ENCODE data around the gene DPEP1. TPM values are rescaled to one million over a fixed set of nuclear protein-coding genes. Genes with fewer than 3 reads are reported as not detected.

Gene DPEP1
- total RNA-seq, 1 experiment from 2014 or later: 13.6 TPM

DNA sequence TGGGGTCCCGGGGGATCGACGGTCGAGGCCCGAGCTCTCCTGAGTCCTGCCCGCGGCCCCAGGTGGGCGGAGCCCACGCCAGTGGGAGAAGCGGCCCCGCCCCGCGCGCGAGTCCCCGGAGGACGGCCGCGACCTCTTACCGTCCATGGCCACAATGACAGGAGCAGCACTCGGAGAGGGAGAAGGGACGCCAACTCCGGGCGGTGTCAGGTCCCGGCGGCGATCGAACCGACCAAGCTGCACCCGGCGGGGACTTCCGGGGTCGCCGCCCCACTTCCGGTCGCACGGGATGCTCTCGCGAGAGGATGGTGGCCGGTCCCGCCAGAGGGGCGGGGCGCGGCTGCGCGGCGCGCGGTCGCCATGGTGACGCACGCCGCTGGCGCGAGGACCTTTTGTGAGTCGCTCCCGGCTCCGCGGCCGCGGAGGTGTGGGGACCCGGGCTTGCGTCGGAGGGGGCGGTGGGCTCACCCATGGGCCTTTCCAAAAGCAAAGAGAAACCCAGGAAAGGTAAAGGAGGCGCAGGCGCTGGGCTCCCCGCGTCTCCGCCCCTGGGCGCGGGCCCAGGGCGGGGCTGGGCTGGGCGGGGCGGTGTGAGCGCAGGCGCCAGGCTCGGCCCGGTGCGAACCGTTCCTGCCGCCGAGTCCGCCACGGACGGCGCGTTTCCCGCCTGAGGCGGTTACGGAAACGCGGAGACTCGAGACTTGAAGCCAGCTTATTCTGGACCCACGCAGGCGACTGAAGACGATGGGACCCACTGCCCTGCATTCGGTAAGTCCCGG, 44.2 kb downstream of the DPEP1 start, which contains the start of the genes CHMP1A and SPATA33 (continued):
- TF ChIP-seq, protein P1, sequence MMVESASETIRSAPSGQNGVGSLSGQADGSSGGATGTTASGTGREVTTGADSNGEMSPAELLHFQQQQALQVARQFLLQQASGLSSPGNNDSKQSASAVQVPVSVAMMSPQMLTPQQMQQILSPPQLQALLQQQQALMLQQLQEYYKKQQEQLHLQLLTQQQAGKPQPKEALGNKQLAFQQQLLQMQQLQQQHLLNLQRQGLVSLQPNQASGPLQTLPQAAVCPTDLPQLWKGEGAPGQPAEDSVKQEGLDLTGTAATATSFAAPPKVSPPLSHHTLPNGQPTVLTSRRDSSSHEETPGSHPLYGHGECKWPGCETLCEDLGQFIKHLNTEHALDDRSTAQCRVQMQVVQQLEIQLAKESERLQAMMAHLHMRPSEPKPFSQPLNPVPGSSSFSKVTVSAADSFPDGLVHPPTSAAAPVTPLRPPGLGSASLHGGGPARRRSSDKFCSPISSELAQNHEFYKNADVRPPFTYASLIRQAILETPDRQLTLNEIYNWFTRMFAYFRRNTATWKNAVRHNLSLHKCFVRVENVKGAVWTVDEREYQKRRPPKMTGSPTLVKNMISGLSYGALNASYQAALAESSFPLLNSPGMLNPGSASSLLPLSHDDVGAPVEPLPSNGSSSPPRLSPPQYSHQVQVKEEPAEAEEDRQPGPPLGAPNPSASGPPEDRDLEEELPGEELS (CRISPR knock-in tag; IDR thresholded peaks at IDR 0.05): peak; percentile 74; the same call in 1 of the 2 replicates
- TF ChIP-seq MYBL2 (CRISPR knock-in tag; IDR thresholded peaks at IDR 0.05) (0 out of 2 replicates have a peak, but pooled peaks have one; percentile 29), JUN (CRISPR knock-in tag; IDR thresholded peaks at IDR 0.05) (peak; percentile 77; the same call in 1 of the 2 replicates)

DNA sequence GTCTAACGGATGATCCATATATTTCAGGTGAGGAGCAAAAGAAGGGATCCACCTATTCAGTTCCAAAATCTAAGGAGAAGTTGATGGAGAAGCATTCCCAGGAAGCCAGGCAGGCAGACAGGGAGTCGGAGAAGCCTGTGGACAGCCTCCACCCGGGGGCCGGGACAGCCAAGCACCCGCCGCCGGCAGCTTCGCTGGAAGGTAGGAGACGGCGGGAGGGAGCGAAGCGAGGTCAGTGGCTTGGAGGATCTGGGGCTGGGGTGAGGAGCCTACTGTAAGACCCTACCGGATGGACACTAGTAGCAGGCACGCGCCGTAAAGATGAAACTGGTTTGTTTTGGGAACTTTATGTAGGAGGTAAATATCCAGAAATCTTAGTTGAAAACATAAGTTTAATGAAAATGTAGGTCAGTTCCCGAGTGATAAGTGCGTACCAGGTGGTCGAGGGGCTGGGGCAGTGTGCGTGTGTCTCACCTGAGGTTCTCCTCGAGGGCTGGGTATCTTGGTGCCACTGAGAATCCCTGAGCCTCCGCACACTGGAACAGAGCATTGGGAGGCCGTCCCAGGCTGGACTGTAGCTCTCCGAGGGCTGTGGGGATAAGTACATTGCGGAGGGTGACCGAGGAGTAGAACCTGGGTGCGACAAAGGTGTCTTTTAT, 44.9 kb downstream of the DPEP1 start:
- ChIA-PET CTCF (interaction anchor here (0.6 to 1.5 kb wide), 6 partner anchors 13 to 101 kb away, joined by 3 to 5 read pairs (median 4); no protein-coding TSS in a partner anchor), POLR2A (interaction anchor here (1.0 kb wide), 1 partner anchor 53 kb away, joined by 3 read pairs; no protein-coding TSS in a partner anchor)
- ATAC-seq: peak; percentile 27
- H3K4me3 Mint-ChIP-seq: peak overlapping the region; percentile 86
- peaks cover 12% of the 10 kb centered on the region for H3K9me3 Mint-ChIP-seq
- peaks cover 6% of the 10 kb centered on the region for H3K4me1 Mint-ChIP-seq
- TF ChIP-seq ZNF232 (CRISPR knock-in tag; IDR thresholded peaks at IDR 0.05): 0 out of 2 replicates have a peak, but pooled peaks have one; percentile 9
- TF ChIP-seq JAZF1 (CRISPR knock-in tag; IDR thresholded peaks at IDR 0.05): no peak
- no peak overlapping the region for H3K27ac Mint-ChIP-seq
- H3K36me3 Mint-ChIP-seq: peaks cover 44% of the 10 kb centered on the region
- no peaks in the 10 kb centered on the region for H3K27me3 Mint-ChIP-seq (ENCODE audit: low read depth)
- no peak for DNase-seq (ENCODE audit: low spot score)

DNA sequence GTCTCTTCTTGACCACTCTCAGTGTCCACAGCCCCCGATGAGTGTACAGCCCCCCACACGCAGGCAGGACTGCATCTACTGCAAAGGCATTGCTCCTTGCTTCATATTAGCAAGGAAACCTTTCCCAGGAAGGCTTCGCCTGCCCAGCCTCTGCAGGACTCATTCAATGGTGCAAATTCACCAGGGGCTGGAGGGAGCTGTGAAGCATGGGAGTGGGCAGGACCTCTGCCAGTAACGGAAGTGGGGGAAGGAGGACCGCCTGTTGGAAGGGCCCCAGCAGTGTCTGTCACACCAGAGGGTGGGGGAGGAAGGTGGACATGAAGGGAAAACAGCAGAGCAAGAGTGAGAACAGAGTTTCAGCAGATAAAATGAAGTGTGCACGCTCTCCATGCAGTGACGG, 46.7 kb downstream of the DPEP1 start:
- CTCF ChIA-PET: no interaction called here
- TF ChIP-seq, protein P2, sequence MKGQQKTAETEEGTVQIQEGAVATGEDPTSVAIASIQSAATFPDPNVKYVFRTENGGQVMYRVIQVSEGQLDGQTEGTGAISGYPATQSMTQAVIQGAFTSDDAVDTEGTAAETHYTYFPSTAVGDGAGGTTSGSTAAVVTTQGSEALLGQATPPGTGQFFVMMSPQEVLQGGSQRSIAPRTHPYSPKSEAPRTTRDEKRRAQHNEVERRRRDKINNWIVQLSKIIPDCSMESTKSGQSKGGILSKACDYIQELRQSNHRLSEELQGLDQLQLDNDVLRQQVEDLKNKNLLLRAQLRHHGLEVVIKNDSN (CRISPR knock-in tag; IDR thresholded peaks at IDR 0.05): no peak
- TF ChIP-seq, protein P3, sequence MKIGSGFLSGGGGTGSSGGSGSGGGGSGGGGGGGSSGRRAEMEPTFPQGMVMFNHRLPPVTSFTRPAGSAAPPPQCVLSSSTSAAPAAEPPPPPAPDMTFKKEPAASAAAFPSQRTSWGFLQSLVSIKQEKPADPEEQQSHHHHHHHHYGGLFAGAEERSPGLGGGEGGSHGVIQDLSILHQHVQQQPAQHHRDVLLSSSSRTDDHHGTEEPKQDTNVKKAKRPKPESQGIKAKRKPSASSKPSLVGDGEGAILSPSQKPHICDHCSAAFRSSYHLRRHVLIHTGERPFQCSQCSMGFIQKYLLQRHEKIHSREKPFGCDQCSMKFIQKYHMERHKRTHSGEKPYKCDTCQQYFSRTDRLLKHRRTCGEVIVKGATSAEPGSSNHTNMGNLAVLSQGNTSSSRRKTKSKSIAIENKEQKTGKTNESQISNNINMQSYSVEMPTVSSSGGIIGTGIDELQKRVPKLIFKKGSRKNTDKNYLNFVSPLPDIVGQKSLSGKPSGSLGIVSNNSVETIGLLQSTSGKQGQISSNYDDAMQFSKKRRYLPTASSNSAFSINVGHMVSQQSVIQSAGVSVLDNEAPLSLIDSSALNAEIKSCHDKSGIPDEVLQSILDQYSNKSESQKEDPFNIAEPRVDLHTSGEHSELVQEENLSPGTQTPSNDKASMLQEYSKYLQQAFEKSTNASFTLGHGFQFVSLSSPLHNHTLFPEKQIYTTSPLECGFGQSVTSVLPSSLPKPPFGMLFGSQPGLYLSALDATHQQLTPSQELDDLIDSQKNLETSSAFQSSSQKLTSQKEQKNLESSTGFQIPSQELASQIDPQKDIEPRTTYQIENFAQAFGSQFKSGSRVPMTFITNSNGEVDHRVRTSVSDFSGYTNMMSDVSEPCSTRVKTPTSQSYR (CRISPR knock-in tag; IDR thresholded peaks at IDR 0.05): no peak
- TF ChIP-seq ATF1 (CRISPR knock-in tag; IDR thresholded peaks at IDR 0.05) (no peak), MXD4 (CRISPR knock-in tag; IDR thresholded peaks at IDR 0.05; ENCODE audit: borderline replicate concordance) (no peak), RELA (CRISPR knock-in tag; IDR thresholded peaks at IDR 0.05; ENCODE audit: borderline replicate concordance) (no peak), ELF4 (CRISPR knock-in tag; IDR thresholded peaks at IDR 0.05; ENCODE audit: low read depth) (no peak), FOXP1 (CRISPR knock-in tag; IDR thresholded peaks at IDR 0.05; ENCODE audit: borderline replicate concordance) (no peak)
- TF ChIP-seq, protein P4, sequence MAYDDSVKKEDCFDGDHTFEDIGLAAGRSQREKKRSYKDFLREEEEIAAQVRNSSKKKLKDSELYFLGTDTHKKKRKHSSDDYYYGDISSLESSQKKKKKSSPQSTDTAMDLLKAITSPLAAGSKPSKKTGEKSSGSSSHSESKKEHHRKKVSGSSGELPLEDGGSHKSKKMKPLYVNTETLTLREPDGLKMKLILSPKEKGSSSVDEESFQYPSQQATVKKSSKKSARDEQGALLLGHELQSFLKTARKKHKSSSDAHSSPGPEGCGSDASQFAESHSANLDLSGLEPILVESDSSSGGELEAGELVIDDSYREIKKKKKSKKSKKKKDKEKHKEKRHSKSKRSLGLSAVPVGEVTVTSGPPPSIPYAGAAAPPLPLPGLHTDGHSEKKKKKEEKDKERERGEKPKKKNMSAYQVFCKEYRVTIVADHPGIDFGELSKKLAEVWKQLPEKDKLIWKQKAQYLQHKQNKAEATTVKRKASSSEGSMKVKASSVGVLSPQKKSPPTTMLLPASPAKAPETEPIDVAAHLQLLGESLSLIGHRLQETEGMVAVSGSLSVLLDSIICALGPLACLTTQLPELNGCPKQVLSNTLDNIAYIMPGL (CRISPR knock-in tag; IDR thresholded peaks at IDR 0.05): no peak
- TF ChIP-seq, protein P5, sequence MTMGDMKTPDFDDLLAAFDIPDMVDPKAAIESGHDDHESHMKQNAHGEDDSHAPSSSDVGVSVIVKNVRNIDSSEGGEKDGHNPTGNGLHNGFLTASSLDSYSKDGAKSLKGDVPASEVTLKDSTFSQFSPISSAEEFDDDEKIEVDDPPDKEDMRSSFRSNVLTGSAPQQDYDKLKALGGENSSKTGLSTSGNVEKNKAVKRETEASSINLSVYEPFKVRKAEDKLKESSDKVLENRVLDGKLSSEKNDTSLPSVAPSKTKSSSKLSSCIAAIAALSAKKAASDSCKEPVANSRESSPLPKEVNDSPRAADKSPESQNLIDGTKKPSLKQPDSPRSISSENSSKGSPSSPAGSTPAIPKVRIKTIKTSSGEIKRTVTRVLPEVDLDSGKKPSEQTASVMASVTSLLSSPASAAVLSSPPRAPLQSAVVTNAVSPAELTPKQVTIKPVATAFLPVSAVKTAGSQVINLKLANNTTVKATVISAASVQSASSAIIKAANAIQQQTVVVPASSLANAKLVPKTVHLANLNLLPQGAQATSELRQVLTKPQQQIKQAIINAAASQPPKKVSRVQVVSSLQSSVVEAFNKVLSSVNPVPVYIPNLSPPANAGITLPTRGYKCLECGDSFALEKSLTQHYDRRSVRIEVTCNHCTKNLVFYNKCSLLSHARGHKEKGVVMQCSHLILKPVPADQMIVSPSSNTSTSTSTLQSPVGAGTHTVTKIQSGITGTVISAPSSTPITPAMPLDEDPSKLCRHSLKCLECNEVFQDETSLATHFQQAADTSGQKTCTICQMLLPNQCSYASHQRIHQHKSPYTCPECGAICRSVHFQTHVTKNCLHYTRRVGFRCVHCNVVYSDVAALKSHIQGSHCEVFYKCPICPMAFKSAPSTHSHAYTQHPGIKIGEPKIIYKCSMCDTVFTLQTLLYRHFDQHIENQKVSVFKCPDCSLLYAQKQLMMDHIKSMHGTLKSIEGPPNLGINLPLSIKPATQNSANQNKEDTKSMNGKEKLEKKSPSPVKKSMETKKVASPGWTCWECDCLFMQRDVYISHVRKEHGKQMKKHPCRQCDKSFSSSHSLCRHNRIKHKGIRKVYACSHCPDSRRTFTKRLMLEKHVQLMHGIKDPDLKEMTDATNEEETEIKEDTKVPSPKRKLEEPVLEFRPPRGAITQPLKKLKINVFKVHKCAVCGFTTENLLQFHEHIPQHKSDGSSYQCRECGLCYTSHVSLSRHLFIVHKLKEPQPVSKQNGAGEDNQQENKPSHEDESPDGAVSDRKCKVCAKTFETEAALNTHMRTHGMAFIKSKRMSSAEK (CRISPR knock-in tag; IDR thresholded peaks at IDR 0.05; ENCODE audit: borderline replicate concordance): no peak
- TF ChIP-seq, protein P6, sequence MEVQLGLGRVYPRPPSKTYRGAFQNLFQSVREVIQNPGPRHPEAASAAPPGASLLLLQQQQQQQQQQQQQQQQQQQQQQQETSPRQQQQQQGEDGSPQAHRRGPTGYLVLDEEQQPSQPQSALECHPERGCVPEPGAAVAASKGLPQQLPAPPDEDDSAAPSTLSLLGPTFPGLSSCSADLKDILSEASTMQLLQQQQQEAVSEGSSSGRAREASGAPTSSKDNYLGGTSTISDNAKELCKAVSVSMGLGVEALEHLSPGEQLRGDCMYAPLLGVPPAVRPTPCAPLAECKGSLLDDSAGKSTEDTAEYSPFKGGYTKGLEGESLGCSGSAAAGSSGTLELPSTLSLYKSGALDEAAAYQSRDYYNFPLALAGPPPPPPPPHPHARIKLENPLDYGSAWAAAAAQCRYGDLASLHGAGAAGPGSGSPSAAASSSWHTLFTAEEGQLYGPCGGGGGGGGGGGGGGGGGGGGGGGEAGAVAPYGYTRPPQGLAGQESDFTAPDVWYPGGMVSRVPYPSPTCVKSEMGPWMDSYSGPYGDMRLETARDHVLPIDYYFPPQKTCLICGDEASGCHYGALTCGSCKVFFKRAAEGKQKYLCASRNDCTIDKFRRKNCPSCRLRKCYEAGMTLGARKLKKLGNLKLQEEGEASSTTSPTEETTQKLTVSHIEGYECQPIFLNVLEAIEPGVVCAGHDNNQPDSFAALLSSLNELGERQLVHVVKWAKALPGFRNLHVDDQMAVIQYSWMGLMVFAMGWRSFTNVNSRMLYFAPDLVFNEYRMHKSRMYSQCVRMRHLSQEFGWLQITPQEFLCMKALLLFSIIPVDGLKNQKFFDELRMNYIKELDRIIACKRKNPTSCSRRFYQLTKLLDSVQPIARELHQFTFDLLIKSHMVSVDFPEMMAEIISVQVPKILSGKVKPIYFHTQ (CRISPR knock-in tag; IDR thresholded peaks at IDR 0.05): no peak

More for the DNA sequence above, 46.7 kb downstream of the DPEP1 start:
- Mint-ChIP-seq H3K4me1 (peaks cover 6% of the 10 kb centered on the region), H3K36me3 (peaks cover 60% of the 10 kb centered on the region), H3K4me3 (no peak overlapping the region; the same call in 1 of the 2 replicates), H3K27me3 (ENCODE audit: low read depth) (no peaks in the 10 kb centered on the region), H3K27ac (no peak overlapping the region), H3K9me3 (peaks cover 21% of the 10 kb centered on the region)
- DNase-seq (ENCODE audit: low spot score): no peak
- ATAC-seq: no peak
- POLR2A ChIA-PET: no interaction called here

Data from WTC11 (cell line).